Right atrium auricular region (tissue), 2 donors: ENCODE results near the gene TMUB1. TPM values are rescaled to one million over a fixed set of nuclear protein-coding genes. Genes with fewer than 3 reads are reported as not detected.

Experiments
- DNase-seq: peaks from one replicate; pipeline ENCODE4 v3.0.0-alpha.2; 2019; ENCODE audit warnings: low spot score
- H3K27ac ChIP-seq, 2 donors: fragments of 200-600 bp; sonication (generic); 1 replicate in 1 of 2; 2 replicates in 1 of 2; pipeline ENCODE4 v1.5.1; 2016 to 2019
- H3K27me3 ChIP-seq, 2 donors: fragments of 200-600 bp; sonication (generic); one replicate each; pipeline versions ENCODE4 v1.5.1 to v1.6.0; 2017 to 2019
- H3K36me3 ChIP-seq: fragments of 200-600 bp; sonication (generic); one replicate; pipeline ENCODE4 v1.5.1; 2016
- H3K4me1 ChIP-seq, 2 donors: fragments of 200-600 bp; sonication (generic); one replicate each; pipeline versions ENCODE4 v1.5.1 to v1.6.0; 2017 to 2019
- H3K4me3 ChIP-seq, 2 donors: fragments of 200-600 bp; sonication (generic); 1 replicate in 1 of 2; 2 replicates in 1 of 2; pipeline ENCODE4 v1.5.1; 2017 to 2019; ENCODE audit warnings: mild to moderate bottlenecking in 1 of 2, moderate library complexity in 1 of 2
- H3K9me3 ChIP-seq, 2 donors: fragments of 200-600 bp; sonication (generic); one replicate each; pipeline ENCODE4 v1.5.1; 2019
- CTCF ChIP-seq, 2 donors: fragments of 200-600 bp; sonication (generic); IDR thresholded peaks; one replicate each; pipeline ENCODE4 v1.5.1; 2019; ENCODE audit warnings: antibody characterized with exemption in 2 of 2
- total RNA-seq, 2 donors: library from RNA; depleted of rRNA; stranded (reverse); fragments of >200 nt; gene quantifications; one replicate each; pipeline ENCODE4 v1.1.0, GENCODE V29; 2016

Gene TMUB1
- total RNA-seq, 2 donors from 2014 or later = 28.0 to 53.6 TPM

GRCh38 chr7:151082141-151083070 lies 887 bp downstream of the TMUB1 start:
- TF ChIP-seq CTCF (IDR thresholded peaks at IDR 0.05) = no peak

GRCh38 chr7:151081170-151082101 lies 1.9 kb downstream of the TMUB1 start:
- H3K27ac ChIP-seq = peak overlapping the region; percentile 95 to 96
- H3K4me1 ChIP-seq = peaks cover 0 to 78% of the 10 kb centered on the region in 2 donors
- no peak for DNase-seq
- no peaks in the 10 kb centered on the region for H3K9me3 ChIP-seq
- H3K27me3 ChIP-seq = no peaks in the 10 kb centered on the region
- H3K36me3 ChIP-seq = peaks cover 6% of the 10 kb centered on the region
- H3K4me3 ChIP-seq = peak overlapping the region; percentile 68 to 80
- TF ChIP-seq CTCF (IDR thresholded peaks at IDR 0.05) = no peak

More at GRCh38 chr7:151082141-151083070, 887 bp downstream of the TMUB1 start:
- Histone ChIP-seq H3K4me1 (peaks cover 0 to 69% of the 10 kb centered on the region in 2 donors), H3K4me3 (peak overlapping the region; percentile 81 to 98), H3K27ac (peak overlapping the region; percentile 95 to 96), H3K9me3 (no peaks in the 10 kb centered on the region), H3K27me3 (no peaks in the 10 kb centered on the region), H3K36me3 (no peaks in the 10 kb centered on the region)
- DNase-seq = no peak

- H3K27ac ChIP-seq = peak within 1 kb of the TSS; percentile 95 to 96
- peaks cover 11% of the 10 kb centered on the region for H3K36me3 ChIP-seq
- H3K9me3 ChIP-seq = no peaks in the 10 kb centered on the region
- H3K4me1 ChIP-seq = peaks cover 0 to 77% of the 10 kb centered on the region in 2 donors
- peak within 1 kb of the TSS; percentile 68 to 80 for H3K4me3 ChIP-seq
- TF ChIP-seq CTCF (IDR thresholded peaks at IDR 0.05) = no peak
- DNase-seq = peak; percentile 90
- H3K27me3 ChIP-seq = no peaks in the 10 kb centered on the region
Measured at GRCh38 chr7:151080522-151081169, 2.6 kb downstream of the TMUB1 start, which contains the start of gene FASTK. Gene FASTK (minus strand): TSS chr7:151080809. CDS start chr7:151080766, 43 bp downstream.

- DNase-seq = no peak
- TF ChIP-seq CTCF (IDR thresholded peaks at IDR 0.05) = no peak
Measured at GRCh38 chr7:151080067-151080521, 3.2 kb downstream of the TMUB1 start.

More at GRCh38 chr7:151080067-151080521, 3.2 kb downstream of the TMUB1 start:
- Histone ChIP-seq H3K36me3 (peaks cover 17% of the 10 kb centered on the region), H3K27ac (peak overlapping the region; percentile 95 to 96), H3K27me3 (no peaks in the 10 kb centered on the region), H3K4me1 (peaks cover 0 to 72% of the 10 kb centered on the region in 2 donors), H3K4me3 (peak overlapping the region; percentile 68 to 80), H3K9me3 (no peaks in the 10 kb centered on the region)
